Ovary (tissue), 9 donors: ENCODE results near the gene GMPR2. TPM values are rescaled to one million over a fixed set of nuclear protein-coding genes. Genes with fewer than 3 reads are reported as not detected.
"Not testable (repeated sequence)": the region's sequence is repeated elsewhere in the genome, so short reads cannot be mapped to it uniquely, and the experiment has no call there.

Experiments
- DNase-seq, 5 donors: peaks; one replicate each; pipeline ENCODE4 v3.0.0-alpha.2; 2019 to 2020
- H3K27ac ChIP-seq, 2 donors: fragments of 200-600 bp; one replicate each; pipeline versions ENCODE4 v1.5.1 to v1.8.0; 2019 to 2022
- H3K27me3 ChIP-seq: fragments of 200-600 bp; one replicate; pipeline ENCODE4 v1.8.0; 2022
- H3K36me3 ChIP-seq: fragments of 200-600 bp; sonication (generic); one replicate; pipeline ENCODE4 v1.5.1; 2019
- H3K4me1 ChIP-seq: one replicate; pipeline ENCODE4 v1.8.1; 2013; ENCODE audit warnings: mild to moderate bottlenecking, moderate library complexity; ENCODE audit not compliant: insufficient read depth
- H3K4me3 ChIP-seq: fragments of 200-600 bp; sonication (generic); one replicate; pipeline ENCODE4 v1.5.1; 2017
- H3K9me3 ChIP-seq, 2 donors: fragments of 200-600 bp in 1 of 2; sonication (generic) in 1 of 2; one replicate each; pipeline versions ENCODE4 v1.5.1 to v1.8.1; 2013 to 2019; ENCODE audit warnings: mild to moderate bottlenecking in 1 of 2, moderate library complexity in 1 of 2
- EP300 ChIP-seq: sonication (generic); formaldehyde crosslinking; IDR thresholded peaks from one replicate; pipeline ENCODE4 v1.6.1; 2017; ENCODE audit warnings: antibody characterized with exemption
- POLR2A ChIP-seq: fragments of 450-650 bp; IDR thresholded peaks from one replicate; pipeline ENCODE4 v1.6.1; 2017; ENCODE audit warnings: antibody characterized with exemption, mild to moderate bottlenecking, moderate library complexity
- WGBS, 3 donors: extraction: QIAGEN DNeasy Blood & Tissue Kit in 1 of 3; methylation state at CpG; one replicate each; pipeline versions ENCODE4 v1.1.5 to v1.1.7; 2013 to 2017; 5-methylcytosine and 5-hydroxymethylcytosine counted together
- intact Hi-C, 4 donors: fragments of 100-400 bp; cut with DNase I; formaldehyde crosslinking; loops; one replicate each; pipeline versions ENCODE4 v1.11.0 to v1.15.1; 2022 to 2023
- polyA plus RNA-seq, 2 donors: library from polyadenylated mRNA; stranded (reverse); fragments of 200-250 nt in 1 of 2; fragments of 350-450 nt in 1 of 2; fragmentation: Illumina TruSeq in 1 of 2; extraction: RNeasy Lipid Tissue Mini Kit (QIAGEN cat#74804) in 1 of 2; gene quantifications; one replicate each; pipeline ENCODE4 v1.2.3, GENCODE V29; 2013 to 2014
- total RNA-seq, 7 donors: library from RNA; depleted of rRNA in 2 of 7; stranded (reverse); fragments of >200 nt in 2 of 7; fragmentation: NEBNext Ultra II Directional in 3 of 7; extraction: Animal tissue kit (Norgen Biotek cat#: 25700) in 3 of 7; gene quantifications; one replicate each; pipeline versions ENCODE4 v1.1.0 to v1.2.4, GENCODE V29; 2016 to 2023
- TF ChIP-seq, protein P1 (sequence below), 3 donors: fragments of 450-650 bp in 2 of 3; fragments of 200-600 bp in 1 of 3; IDR thresholded peaks; one replicate each; pipeline versions ENCODE4 v1.5.1 to v1.8.0; 2016 to 2022; ENCODE audit warnings: antibody characterized with exemption in 3 of 3, mild to moderate bottlenecking in 1 of 3
- donor health status: DM: no; HTN: no; CAD: no; lungs with moderate emphysema.
- donor health status: DM: no; HTN: no; CAD: no.
- donor health status: Bipolar disorder and iron deficiency.
- donor health status: DM: yes; HTN: yes; CAD: no.
- donor health status: DM: no; HTN: no; CAD: no.
- donor health status: DM: yes; HTN: yes; CAD: no.

Gene GMPR2
- total and polyA plus RNA-seq, 9 donors = 46.2 to 85.7 (median 59.4) TPM

DNA sequence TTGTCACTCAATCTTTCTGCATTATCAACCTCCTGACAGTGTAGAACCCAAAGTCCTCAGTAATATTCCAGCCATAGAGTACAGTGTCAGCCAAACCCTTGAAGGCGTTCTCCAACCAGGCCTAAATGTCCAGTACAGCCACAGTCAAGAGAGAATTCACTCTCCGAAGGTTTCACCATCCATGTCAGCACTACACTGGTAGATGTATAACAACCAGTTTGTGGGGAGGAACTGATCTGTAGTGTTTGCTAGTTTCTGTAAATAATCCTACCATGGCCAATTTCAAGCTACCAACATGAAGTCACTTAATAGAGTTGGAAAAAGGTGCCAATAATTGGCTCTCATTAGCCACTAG, 16.4 kb upstream of the GMPR2 start:
- intact Hi-C loops = no loop called here
- no peak for TF ChIP-seq EP300
- TF ChIP-seq, protein P1, sequence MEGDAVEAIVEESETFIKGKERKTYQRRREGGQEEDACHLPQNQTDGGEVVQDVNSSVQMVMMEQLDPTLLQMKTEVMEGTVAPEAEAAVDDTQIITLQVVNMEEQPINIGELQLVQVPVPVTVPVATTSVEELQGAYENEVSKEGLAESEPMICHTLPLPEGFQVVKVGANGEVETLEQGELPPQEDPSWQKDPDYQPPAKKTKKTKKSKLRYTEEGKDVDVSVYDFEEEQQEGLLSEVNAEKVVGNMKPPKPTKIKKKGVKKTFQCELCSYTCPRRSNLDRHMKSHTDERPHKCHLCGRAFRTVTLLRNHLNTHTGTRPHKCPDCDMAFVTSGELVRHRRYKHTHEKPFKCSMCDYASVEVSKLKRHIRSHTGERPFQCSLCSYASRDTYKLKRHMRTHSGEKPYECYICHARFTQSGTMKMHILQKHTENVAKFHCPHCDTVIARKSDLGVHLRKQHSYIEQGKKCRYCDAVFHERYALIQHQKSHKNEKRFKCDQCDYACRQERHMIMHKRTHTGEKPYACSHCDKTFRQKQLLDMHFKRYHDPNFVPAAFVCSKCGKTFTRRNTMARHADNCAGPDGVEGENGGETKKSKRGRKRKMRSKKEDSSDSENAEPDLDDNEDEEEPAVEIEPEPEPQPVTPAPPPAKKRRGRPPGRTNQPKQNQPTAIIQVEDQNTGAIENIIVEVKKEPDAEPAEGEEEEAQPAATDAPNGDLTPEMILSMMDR (IDR thresholded peaks at IDR 0.05) = no peak
- no peak for TF ChIP-seq POLR2A
- WGBS, 3 donors = 86 to 94% (median 88%) methylated on average over 2 of the region's 2 CpGs
- Histone ChIP-seq H3K36me3 (no peaks in the 10 kb centered on the region), H3K4me3 (peak overlapping the region; percentile 77), H3K9me3 (no peaks in the 10 kb centered on the region), H3K27ac (peak overlapping the region in 1 of 2 donors; percentile 24), H3K4me1 (peaks cover 2% of the 10 kb centered on the region), H3K27me3 (no peaks in the 10 kb centered on the region)
- no peak for DNase-seq

- H3K4me3 ChIP-seq, H3K27me3 ChIP-seq, H3K27ac ChIP-seq, H3K4me1 ChIP-seq, H3K36me3 ChIP-seq, intact Hi-C loops, H3K9me3 ChIP-seq: not testable (repeated sequence)
- peak in 1 of 5 donors; percentile 19 for DNase-seq
- WGBS, 3 donors = 90 to 95% (median 94%) methylated on average over 1 of the region's 1 CpG
These were observed 15.9 kb upstream of the GMPR2 start for GRCh38 chr14:24216876-24217275.

DNA sequence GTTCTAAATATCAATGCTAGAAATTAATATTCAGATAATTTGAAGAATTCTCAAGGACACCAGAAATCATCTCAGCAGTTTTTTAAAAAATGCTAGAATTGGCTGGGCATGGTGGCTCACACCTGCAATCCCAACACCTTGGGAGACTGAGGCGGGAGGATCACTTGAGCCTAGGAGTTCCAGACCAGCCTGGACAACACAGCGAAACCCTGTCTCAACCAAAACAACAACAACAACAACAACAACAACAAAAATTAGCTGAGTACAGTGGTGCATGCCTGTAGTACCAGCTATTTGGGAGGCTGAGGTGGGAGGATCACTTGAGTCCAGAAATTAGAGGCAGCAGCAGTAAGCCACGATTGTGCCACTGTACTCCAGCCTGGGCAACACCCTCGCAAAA, 13.6 kb upstream of the GMPR2 start:
- intact Hi-C loops = no loop called here
- H3K4me3 ChIP-seq = no peak overlapping the region
- TF ChIP-seq, protein P1 (IDR thresholded peaks at IDR 0.05) = no peak
- TF ChIP-seq POLR2A (no peak), EP300 (no peak)
- no peaks in the 10 kb centered on the region for H3K4me1 ChIP-seq
- no peak for DNase-seq
- H3K36me3 ChIP-seq = no peaks in the 10 kb centered on the region
- H3K27ac ChIP-seq = no peak overlapping the region
- H3K27me3 ChIP-seq = no peaks in the 10 kb centered on the region
- H3K9me3 ChIP-seq = no peaks in the 10 kb centered on the region
- 87 to 94% (median 89%) methylated on average over 4 of the region's 4 CpGs for WGBS, 3 donors

DNA sequence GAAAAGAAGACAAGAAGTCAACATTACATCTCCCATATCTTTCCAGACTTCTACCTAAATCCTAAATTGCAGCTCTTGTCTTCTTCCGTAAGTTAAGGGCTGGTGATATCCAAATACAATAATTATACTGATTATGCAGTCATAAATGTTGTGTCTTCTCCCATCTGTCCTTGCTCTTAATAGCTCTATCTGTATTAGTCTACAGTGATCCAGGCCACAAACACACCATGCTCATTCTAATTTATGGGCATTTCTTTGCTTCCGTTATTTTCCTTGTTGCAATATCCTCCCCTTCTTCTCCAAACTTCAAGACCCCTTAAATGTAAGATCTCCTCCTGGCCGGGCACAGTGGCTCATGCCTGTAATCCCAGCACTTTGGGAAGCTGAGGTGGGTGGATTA, 13.2 kb upstream of the GMPR2 start:
- H3K27ac ChIP-seq = no peak overlapping the region
- no peaks in the 10 kb centered on the region for H3K9me3 ChIP-seq
- no peaks in the 10 kb centered on the region for H3K4me1 ChIP-seq
- no peak overlapping the region for H3K4me3 ChIP-seq
- WGBS, 3 donors = 57 to 61% (median 60%) methylated on average over 3 of the region's 3 CpGs
- TF ChIP-seq EP300 (no peak), POLR2A (no peak)
- TF ChIP-seq, protein P1 (IDR thresholded peaks at IDR 0.05) = no peak
- DNase-seq = no peak
- intact Hi-C loops = no loop called here
- no peaks in the 10 kb centered on the region for H3K27me3 ChIP-seq
- H3K36me3 ChIP-seq = no peaks in the 10 kb centered on the region

GRCh38 chr14:24222987-24223386, 9.7 kb upstream of the GMPR2 start:
- H3K36me3 ChIP-seq, H3K4me1 ChIP-seq, H3K27ac ChIP-seq, H3K27me3 ChIP-seq, H3K9me3 ChIP-seq, H3K4me3 ChIP-seq, intact Hi-C loops: not testable (repeated sequence)
- DNase-seq = peak in 1 of 5 donors; percentile 7
- 97 to 99% (median 99%) methylated on average over 4 of the region's 4 CpGs for WGBS, 3 donors

GRCh38 chr14:24224618-24225071, 8.1 kb upstream of the GMPR2 start:
- no peaks in the 10 kb centered on the region for H3K36me3 ChIP-seq
- peak in 1 of 5 donors; percentile 19 for DNase-seq
- intact Hi-C loops = no loop called here
- whole genome bisulfite sequencing, 3 donors = 83 to 89% (median 87%) methylated on average over 7 of the region's 7 CpGs
- no peak overlapping the region for H3K27ac ChIP-seq
- no peak overlapping the region for H3K4me3 ChIP-seq
- no peak for TF ChIP-seq POLR2A
- TF ChIP-seq, protein P1 (IDR thresholded peaks at IDR 0.05) = no peak
- TF ChIP-seq EP300 = no peak
- H3K27me3 ChIP-seq = no peaks in the 10 kb centered on the region
- no peaks in the 10 kb centered on the region for H3K9me3 ChIP-seq
- no peaks in the 10 kb centered on the region for H3K4me1 ChIP-seq
